Measurements from ENCODE around the gene SDK1. TPM values are rescaled to one million over a fixed set of nuclear protein-coding genes. Genes with fewer than 3 reads are reported as not detected.
"Not testable (repeated sequence)": the region's sequence is repeated elsewhere in the genome, so short reads cannot be mapped to it uniquely, and the experiment has no call there.

Gene SDK1
- polyA plus RNA-seq, 1 donor, result 7.1 TPM

GRCh38 chr7:4079366-4079765, 778.3 kb downstream of the SDK1 start:
- no peak for DNase-seq

GRCh38 chr7:4079956-4080355, 778.9 kb downstream of the SDK1 start:
- no peak for DNase-seq

- no peak for DNase-seq
Measured at GRCh38 chr7:4080954-4081353, 779.9 kb downstream of the SDK1 start.

GRCh38 chr7:4083513-4083912, 782.5 kb downstream of the SDK1 start:
- no peak for DNase-seq

GRCh38 chr7:4084271-4084670, 783.2 kb downstream of the SDK1 start:
- DNase-seq, result no peak

GRCh38 chr7:4085937-4086691, 785.1 kb downstream of the SDK1 start:
- DNase-seq, result no peak

GRCh38 chr7:4086723-4087122, 785.7 kb downstream of the SDK1 start:
- no peak for DNase-seq

- no peak for DNase-seq
Measured at GRCh38 chr7:4091767-4092166, 790.7 kb downstream of the SDK1 start.

GRCh38 chr7:4093035-4093434, 792.0 kb downstream of the SDK1 start:
- DNase-seq, result no peak

- DNase-seq, result no peak
Measured at GRCh38 chr7:4093483-4093882, 792.4 kb downstream of the SDK1 start.

GRCh38 chr7:4094158-4094557, 793.1 kb downstream of the SDK1 start:
- not testable (repeated sequence) for DNase-seq

GRCh38 chr7:4097001-4097609, 796.1 kb downstream of the SDK1 start:
- DNase-seq, result no peak

- DNase-seq, result no peak
Measured at GRCh38 chr7:4098169-4098568, 797.1 kb downstream of the SDK1 start.

GRCh38 chr7:4099651-4100050, 798.6 kb downstream of the SDK1 start:
- DNase-seq, result no peak

GRCh38 chr7:4100148-4100547, 799.1 kb downstream of the SDK1 start:
- no peak for DNase-seq

GRCh38 chr7:4100691-4101090, 799.6 kb downstream of the SDK1 start:
- DNase-seq, result no peak

- DNase-seq, result no peak
Measured at GRCh38 chr7:4102231-4102841, 801.3 kb downstream of the SDK1 start.

- DNase-seq, result no peak
Measured at GRCh38 chr7:4103352-4104091, 802.5 kb downstream of the SDK1 start.

- DNase-seq, result no peak
Measured at GRCh38 chr7:4107839-4108238, 806.8 kb downstream of the SDK1 start.

- DNase-seq, result no peak
Measured at GRCh38 chr7:4108951-4109350, 807.9 kb downstream of the SDK1 start.

GRCh38 chr7:4109481-4110110, 808.5 kb downstream of the SDK1 start:
- DNase-seq, result no peak

GRCh38 chr7:4110438-4110837, 809.4 kb downstream of the SDK1 start:
- no peak for DNase-seq
